ENCODE data around the gene MMP19.
"Not testable (repeated sequence)": the region's sequence is repeated elsewhere in the genome, so short reads cannot be mapped to it uniquely, and the experiment has no call there.

MMP19 gene

GRCh38 chr12:55842681-55843429 is at the start of gene MMP19:
Gene MMP19 (minus strand): TSS chr12:55842936. CDS start chr12:55842830, 106 bp downstream.
- no peak for DNase-seq

GRCh38 chr12:55891310-55891709 is 48.6 kb upstream of the MMP19 start:
- no peak for DNase-seq

GRCh38 chr12:55885113-55885512 is 42.4 kb upstream of the MMP19 start:
- DNase-seq, result no peak

GRCh38 chr12:55877824-55878223 is 35.1 kb upstream of the MMP19 start:
- no peak for DNase-seq

- DNase-seq, result no peak
These were observed 33.1 kb upstream of the MMP19 start for GRCh38 chr12:55875704-55876467.

- DNase-seq, result no peak
These were observed 31.7 kb upstream of the MMP19 start for GRCh38 chr12:55874443-55874842.

- not testable (repeated sequence) for DNase-seq
These were observed 23.8 kb upstream of the MMP19 start for GRCh38 chr12:55866454-55867004.

GRCh38 chr12:55865327-55865726 is 22.6 kb upstream of the MMP19 start:
- DNase-seq, result no peak

GRCh38 chr12:55862931-55863330 is 20.2 kb upstream of the MMP19 start:
- not testable (repeated sequence) for DNase-seq

GRCh38 chr12:55862286-55862685 is 19.6 kb upstream of the MMP19 start:
- no peak for DNase-seq

GRCh38 chr12:55861871-55862270 is 19.1 kb upstream of the MMP19 start:
- no peak for DNase-seq

- DNase-seq, result no peak
These were observed 18.7 kb upstream of the MMP19 start for GRCh38 chr12:55861396-55861795.

- no peak for DNase-seq
These were observed 10.0 kb upstream of the MMP19 start for GRCh38 chr12:55852740-55853139.

- DNase-seq, result no peak
These were observed 8.2 kb upstream of the MMP19 start for GRCh38 chr12:55850893-55851292.

GRCh38 chr12:55850401-55850800 is 7.7 kb upstream of the MMP19 start:
- DNase-seq, result no peak

GRCh38 chr12:55849616-55850343 is 7.0 kb upstream of the MMP19 start:
- no peak for DNase-seq

GRCh38 chr12:55847603-55848291 is 5.0 kb upstream of the MMP19 start:
- no peak for DNase-seq

GRCh38 chr12:55847033-55847432 is 4.3 kb upstream of the MMP19 start:
- DNase-seq, result peak in 1 of 2 donors; percentile 25

- no peak for DNase-seq
These were observed 3.2 kb upstream of the MMP19 start for GRCh38 chr12:55845785-55846496.

- DNase-seq, result no peak
These were observed 2.6 kb upstream of the MMP19 start for GRCh38 chr12:55845361-55845760.

GRCh38 chr12:55844961-55845360 is 2.2 kb upstream of the MMP19 start:
- DNase-seq, result no peak

GRCh38 chr12:55843431-55843830 is 695 bp upstream of the MMP19 start:
- DNase-seq, result no peak
